ENCODE measurements around the gene FSCB. TPM values are rescaled to one million over a fixed set of nuclear protein-coding genes. Genes with fewer than 3 reads are reported as not detected.
"Not testable (repeated sequence)": the region's sequence is repeated elsewhere in the genome, so short reads cannot be mapped to it uniquely, and the experiment has no call there.

FSCB gene
- polyA plus RNA-seq, 1 of the 3 experiments (the other 2 are of a cell fraction) = not detected

DNA sequence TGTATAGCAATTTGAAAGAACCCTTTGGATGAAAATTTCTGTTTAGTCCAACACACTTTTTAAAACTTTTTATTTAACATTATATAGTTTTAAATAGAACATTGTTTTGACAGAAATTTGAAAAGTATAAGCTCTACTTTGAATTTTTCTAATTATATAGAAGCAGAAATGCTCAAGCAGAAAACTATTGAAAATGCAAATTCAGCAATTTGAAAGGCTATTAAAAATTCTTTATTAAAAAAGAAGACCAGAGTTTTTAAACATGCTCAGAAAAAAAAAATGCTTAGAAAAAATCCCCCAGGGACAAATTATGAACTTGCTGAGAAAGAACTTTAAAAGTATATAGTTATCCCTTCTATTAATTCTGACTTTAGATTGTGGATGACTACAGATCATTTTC lies 21.1 kb upstream of the FSCB start:
- POLR2A ChIA-PET = no interaction called here
- CTCF ChIA-PET = no interaction called here
- H3F3A ChIP-seq (replicated peaks; ENCODE audit: insufficient read depth) = no peaks in the 10 kb centered on the region

GRCh38 chr14:44525237-44525636 lies 18.2 kb upstream of the FSCB start:
- Histone ChIP-seq H3K9me3 (no peaks in the 10 kb centered on the region), H3K36me3 (replicated peaks in 1 of 2; ENCODE audit: control insufficient read depth in 1 of 2, insufficient read depth in 2 of 2, low read length in 1 of 2) (no peaks in the 10 kb centered on the region), H3K9ac (no peak overlapping the region), H2AFZ (ENCODE audit: low read depth) (no peak overlapping the region), H3K4me2 (no peak overlapping the region), H3K27ac (ENCODE audit: low read depth in 2 of 2, low read length in 1 of 2) (no peak overlapping the region), H3K27me3 (ENCODE audit: insufficient read depth) (no peaks in the 10 kb centered on the region), H4K20me1 (ENCODE audit: insufficient read depth) (no peaks in the 10 kb centered on the region), H3K9me2 (no peaks in the 10 kb centered on the region), H3F3A (replicated peaks; ENCODE audit: insufficient read depth) (no peaks in the 10 kb centered on the region), H3K79me2 (ENCODE audit: insufficient read depth) (no peaks in the 10 kb centered on the region), H3K4me3 (ENCODE audit: low read depth in 2 of 2, low read length in 1 of 2) (no peak overlapping the region), H3K4me1 (ENCODE audit: control insufficient read depth in 1 of 2, insufficient read depth in 2 of 2, low read depth in 1 of 2, low read length in 1 of 2) (peaks cover 0 to 3% of the 10 kb centered on the region in 2 experiments; a peak in 1 of 4 replicates)
- POLR2A ChIA-PET = no interaction called here
- CTCF ChIA-PET = no interaction called here
- TF ChIP-seq, protein P1, sequence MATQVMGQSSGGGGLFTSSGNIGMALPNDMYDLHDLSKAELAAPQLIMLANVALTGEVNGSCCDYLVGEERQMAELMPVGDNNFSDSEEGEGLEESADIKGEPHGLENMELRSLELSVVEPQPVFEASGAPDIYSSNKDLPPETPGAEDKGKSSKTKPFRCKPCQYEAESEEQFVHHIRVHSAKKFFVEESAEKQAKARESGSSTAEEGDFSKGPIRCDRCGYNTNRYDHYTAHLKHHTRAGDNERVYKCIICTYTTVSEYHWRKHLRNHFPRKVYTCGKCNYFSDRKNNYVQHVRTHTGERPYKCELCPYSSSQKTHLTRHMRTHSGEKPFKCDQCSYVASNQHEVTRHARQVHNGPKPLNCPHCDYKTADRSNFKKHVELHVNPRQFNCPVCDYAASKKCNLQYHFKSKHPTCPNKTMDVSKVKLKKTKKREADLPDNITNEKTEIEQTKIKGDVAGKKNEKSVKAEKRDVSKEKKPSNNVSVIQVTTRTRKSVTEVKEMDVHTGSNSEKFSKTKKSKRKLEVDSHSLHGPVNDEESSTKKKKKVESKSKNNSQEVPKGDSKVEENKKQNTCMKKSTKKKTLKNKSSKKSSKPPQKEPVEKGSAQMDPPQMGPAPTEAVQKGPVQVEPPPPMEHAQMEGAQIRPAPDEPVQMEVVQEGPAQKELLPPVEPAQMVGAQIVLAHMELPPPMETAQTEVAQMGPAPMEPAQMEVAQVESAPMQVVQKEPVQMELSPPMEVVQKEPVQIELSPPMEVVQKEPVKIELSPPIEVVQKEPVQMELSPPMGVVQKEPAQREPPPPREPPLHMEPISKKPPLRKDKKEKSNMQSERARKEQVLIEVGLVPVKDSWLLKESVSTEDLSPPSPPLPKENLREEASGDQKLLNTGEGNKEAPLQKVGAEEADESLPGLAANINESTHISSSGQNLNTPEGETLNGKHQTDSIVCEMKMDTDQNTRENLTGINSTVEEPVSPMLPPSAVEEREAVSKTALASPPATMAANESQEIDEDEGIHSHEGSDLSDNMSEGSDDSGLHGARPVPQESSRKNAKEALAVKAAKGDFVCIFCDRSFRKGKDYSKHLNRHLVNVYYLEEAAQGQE (IDR thresholded peaks at IDR 0.05; ENCODE audit: low read depth, low read length) = no peak
- TF ChIP-seq MXI1 (IDR thresholded peaks at IDR 0.05; ENCODE audit: low read depth, low read length) = no peak
- no peak for TF ChIP-seq TCF12 (IDR thresholded peaks at IDR 0.05)
- TF ChIP-seq SMC3 (IDR thresholded peaks at IDR 0.05; ENCODE audit: low read depth, low read length) = no peak
- 0% methylated on average over 3 of the region's 3 CpGs for WGBS (ENCODE audit: low lambda C conversion rate)
- no peak for DNase-seq

More for the DNA sequence above, 21.1 kb upstream of the FSCB start:
- no peak for DNase-seq
- H3K27me3 ChIP-seq (ENCODE audit: insufficient read depth) = no peaks in the 10 kb centered on the region
- no peak overlapping the region for H3K9ac ChIP-seq
- H3K9me3 ChIP-seq = no peaks in the 10 kb centered on the region
- peaks cover 0 to 3% of the 10 kb centered on the region in 2 experiments; a peak in 1 of 4 replicates for H3K4me1 ChIP-seq (ENCODE audit: control insufficient read depth in 1 of 2, insufficient read depth in 2 of 2, low read depth in 1 of 2, low read length in 1 of 2)
- no peaks in the 10 kb centered on the region for H4K20me1 ChIP-seq (ENCODE audit: insufficient read depth)
- no peaks in the 10 kb centered on the region for H3K9me2 ChIP-seq
- TF ChIP-seq YY1 (IDR thresholded peaks at IDR 0.05; ENCODE audit: low read depth) (no peak), EZH2phosphoT487 (IDR thresholded peaks at IDR 0.05; ENCODE audit: borderline replicate concordance, low read depth) (no peak)
- H3K4me2 ChIP-seq = no peak overlapping the region
- no peaks in the 10 kb centered on the region for H3K36me3 ChIP-seq (replicated peaks in 1 of 2; ENCODE audit: control insufficient read depth in 1 of 2, insufficient read depth in 2 of 2, low read length in 1 of 2)
- H2AFZ ChIP-seq (ENCODE audit: low read depth) = no peak overlapping the region
- no peak overlapping the region for H3K4me3 ChIP-seq (ENCODE audit: low read depth in 2 of 2, low read length in 1 of 2)
- no peak overlapping the region for H3K27ac ChIP-seq (ENCODE audit: low read depth in 2 of 2, low read length in 1 of 2)
- H3K79me2 ChIP-seq (ENCODE audit: insufficient read depth) = no peaks in the 10 kb centered on the region

- 4% methylated on average over 4 of the region's 8 CpGs for WGBS (ENCODE audit: low lambda C conversion rate)
- CTCF ChIA-PET; H3K9ac ChIP-seq; DNase-seq; H3K79me2 ChIP-seq (ENCODE audit: insufficient read depth); H4K20me1 ChIP-seq (ENCODE audit: insufficient read depth); POLR2A ChIA-PET; H3K36me3 ChIP-seq (replicated peaks in 1 of 2; ENCODE audit: control insufficient read depth in 1 of 2, insufficient read depth in 2 of 2, low read length in 1 of 2); H3K27me3 ChIP-seq (ENCODE audit: insufficient read depth); H3K4me2 ChIP-seq; H3K4me1 ChIP-seq (ENCODE audit: control insufficient read depth in 1 of 2, insufficient read depth in 2 of 2, low read depth in 1 of 2, low read length in 1 of 2); H3K9me2 ChIP-seq; H3K27ac ChIP-seq (ENCODE audit: low read depth in 2 of 2, low read length in 1 of 2); H3K9me3 ChIP-seq; H2AFZ ChIP-seq (ENCODE audit: low read depth); H3F3A ChIP-seq (replicated peaks; ENCODE audit: insufficient read depth); H3K4me3 ChIP-seq (ENCODE audit: low read depth in 2 of 2, low read length in 1 of 2): not testable (repeated sequence)
Observed at GRCh38 chr14:44515668-44516067, 8.6 kb upstream of the FSCB start.
